Medulla oblongata (tissue), 1 donor: Measurements from ENCODE around the gene TTYH2.

Source experiments
- DNase-seq: peaks from one replicate; pipeline ENCODE4 v3.0.0-alpha.2; 2015; ENCODE audit errors: extremely low spot score

The TTYH2 gene

DNA sequence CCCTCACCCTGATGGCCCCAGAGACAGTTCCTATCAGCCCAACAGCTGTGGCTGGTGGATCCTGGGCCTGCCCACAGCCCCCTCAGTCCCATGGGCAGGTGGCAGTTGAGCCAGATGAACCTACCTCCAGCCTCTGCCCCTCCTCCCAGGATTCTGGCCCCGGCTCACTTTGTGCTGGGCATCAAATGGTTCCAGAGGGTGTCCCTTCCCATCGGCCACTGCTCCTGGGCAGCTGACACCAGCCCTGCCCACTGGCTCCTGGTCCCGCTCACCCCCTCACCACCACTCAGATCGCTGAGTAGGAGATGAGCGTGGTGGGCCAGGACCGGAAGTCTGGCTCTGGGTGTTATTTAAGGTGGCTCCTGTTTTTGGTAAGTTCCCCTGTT is 2.0 kb downstream of the TTYH2 start:
- DNase-seq, result peak; percentile 81

DNA sequence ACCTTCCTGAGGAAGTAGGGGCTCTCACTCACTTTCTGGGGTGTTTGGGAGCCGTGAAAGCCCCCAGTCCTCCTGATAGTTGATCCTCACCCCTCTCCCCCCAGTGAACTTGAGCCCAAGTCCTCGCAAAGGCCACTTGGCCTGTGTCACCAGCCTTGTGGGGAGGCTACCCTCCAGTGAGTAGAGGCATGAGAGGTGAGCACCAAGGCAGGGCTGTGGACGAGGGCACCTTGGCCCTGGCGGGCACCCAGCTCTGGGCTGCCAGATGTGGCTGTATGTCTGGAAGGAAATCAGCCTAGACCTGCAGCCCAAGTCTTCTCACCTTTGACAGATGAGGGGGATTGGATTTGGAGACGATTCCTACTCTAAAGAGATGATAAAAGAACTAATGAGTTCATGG is 3.1 kb downstream of the TTYH2 start:
- DNase-seq, result no peak

DNA sequence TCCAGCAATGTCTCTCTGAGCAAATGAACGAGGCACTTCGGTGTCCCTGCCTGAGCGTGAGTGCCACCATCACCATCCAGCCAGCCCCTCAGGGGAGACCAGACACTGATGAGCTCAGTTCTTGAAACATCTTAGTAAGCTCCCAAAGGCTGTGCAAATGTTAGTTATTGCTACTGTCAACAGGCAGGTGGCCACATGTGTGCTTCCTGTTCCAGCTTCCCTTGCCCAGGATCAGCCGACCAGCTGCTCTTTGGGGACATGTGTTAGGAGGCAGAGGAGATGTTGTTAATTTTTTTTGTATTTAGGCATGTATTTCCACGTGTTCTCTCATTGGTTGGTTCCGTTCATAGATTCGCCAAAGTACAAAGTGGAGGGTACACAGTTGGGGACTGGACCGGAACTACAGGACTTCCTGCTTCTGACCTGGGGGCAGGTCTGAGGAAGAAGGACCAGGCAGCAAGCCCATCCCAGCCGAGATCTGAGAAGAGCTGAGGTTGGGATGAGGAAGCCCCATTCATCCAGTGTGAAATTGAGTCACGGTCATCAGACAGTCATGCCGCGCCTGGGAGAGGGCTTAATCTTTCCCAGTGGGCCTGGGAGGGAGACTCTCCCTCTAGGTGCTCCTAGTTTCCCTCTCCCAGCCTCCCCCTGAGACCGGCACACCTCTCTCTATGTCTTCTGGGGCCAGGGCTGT is 3.8 kb downstream of the TTYH2 start:
- no peak for DNase-seq

DNA sequence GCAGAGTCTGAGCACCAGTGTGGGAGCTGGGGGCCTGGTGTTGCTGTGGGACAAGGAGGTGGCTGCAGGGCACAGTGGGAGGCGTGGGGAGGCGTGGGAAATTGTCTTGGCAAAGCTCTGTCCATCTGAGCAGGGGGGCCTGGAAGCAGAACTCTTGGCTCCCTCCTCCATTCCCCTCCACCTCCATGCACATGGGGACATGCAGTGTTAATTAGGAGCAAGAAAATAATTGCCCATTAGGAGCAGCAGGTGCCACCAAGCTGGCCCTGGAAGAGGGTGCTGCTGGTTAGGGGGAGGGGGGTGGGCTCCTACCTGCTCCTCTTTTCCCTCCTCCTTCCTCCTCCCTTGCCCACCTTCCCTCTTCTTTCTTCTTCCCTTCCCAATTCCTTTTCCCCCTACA is 4.5 kb downstream of the TTYH2 start:
- no peak for DNase-seq

DNA sequence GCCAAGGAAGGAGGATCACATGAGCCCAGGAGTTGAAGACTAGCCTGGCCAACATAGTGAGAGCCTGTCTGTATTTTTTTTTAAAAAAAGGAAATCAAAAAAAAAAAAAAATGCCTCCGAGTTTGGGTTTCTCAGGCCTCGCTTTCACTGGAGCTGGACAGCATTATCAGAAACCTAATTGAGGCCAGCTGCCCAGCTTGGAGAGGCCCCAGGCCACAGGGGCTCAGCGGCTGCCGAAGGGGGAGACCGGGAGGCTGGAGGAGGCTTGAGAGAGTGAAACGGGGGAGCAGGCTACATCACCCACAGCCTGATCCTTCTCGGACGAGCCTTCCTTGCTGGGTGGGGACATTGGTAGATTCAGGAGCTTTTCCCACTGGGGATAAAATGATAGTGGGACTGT is 5.1 kb downstream of the TTYH2 start:
- no peak for DNase-seq

DNA sequence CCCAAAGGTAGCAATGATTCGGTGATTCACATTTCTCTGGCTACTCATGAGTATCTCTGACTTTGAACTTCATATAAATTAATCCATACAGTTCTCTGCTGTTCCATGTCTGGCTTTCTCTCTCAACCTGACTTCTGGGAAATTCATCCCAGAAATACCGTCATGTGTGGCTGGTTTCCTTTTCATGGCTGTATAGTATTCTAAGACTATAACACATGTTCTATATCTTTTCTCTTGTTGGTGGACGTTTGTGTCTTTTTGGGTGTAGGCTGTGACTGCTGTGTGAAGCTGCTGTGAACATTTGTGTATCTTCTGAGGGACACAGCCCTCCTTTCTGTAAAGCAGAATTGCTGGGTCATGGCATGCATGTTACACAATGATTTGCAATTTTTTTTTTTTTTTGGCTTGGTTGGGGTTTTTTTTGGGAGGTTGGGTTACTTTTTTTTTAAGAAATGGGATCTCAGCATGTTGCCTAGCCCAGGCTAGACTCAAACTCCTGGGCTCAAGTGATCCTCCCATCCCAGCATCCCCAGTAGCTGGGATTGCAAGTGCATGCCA is 6.3 kb downstream of the TTYH2 start:
- DNase-seq, result no peak

DNA sequence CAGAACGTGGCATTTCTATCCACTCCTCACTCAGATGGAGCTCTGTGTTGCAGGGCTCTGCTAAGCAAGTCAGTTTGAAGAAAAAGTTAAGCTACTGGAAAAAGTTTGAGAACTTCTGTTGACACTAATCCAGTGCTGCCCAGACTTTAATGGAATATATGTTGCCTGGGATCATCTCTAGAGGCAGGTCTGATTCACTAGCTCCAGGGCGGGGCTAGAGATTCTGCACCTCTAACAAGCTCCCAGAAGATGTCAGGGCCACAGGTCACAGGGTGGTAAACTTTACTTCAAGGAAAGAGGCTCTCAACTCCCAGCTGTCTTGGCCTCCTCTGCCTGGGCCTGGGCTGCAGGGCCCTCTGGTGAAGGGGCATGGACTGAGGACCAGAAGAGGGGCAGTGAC is 6.8 kb downstream of the TTYH2 start:
- no peak for DNase-seq

DNA sequence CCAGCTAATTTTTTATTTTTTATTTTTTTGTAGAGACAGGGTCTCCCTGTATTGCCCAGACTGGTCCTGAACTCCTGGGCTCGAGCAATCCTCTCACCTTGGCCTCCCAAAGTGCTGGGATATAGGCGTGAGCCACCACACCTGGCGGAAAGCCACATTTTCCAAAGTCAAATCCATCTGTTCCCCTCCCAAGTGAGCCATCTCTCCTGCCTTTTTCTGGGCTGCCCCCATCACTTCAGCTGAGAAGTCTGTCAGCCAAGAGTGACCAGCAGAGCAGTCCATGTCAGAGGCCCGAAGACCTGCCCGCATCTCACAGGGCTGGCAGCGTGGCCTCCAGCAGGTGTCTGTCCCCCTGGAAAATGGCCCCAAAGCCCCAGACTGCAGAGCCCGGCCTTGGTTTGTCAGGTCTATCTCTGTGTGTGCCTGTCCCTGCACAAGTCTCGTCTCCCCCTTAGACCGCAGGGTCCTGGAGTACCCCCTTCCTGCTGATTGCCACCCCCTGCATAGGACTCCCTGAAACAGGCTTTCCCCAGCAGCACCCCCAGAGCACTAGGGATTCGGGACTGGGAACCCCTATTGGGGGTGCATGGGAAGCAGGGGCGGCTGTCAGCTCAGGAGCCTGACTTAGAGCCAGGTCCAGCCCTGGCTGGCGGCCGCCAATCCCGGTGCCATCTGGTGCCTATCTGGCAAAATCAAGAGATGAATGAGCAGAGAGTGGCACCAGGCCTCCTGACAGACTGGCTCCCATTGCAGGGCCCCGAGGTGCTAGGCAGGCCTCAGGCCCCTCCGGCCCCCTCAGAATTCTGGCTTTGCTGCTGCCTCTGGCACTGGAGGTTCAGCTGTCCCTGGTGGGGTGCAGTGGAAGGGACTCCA is 7.8 kb downstream of the TTYH2 start:
- DNase-seq, result no peak

DNA sequence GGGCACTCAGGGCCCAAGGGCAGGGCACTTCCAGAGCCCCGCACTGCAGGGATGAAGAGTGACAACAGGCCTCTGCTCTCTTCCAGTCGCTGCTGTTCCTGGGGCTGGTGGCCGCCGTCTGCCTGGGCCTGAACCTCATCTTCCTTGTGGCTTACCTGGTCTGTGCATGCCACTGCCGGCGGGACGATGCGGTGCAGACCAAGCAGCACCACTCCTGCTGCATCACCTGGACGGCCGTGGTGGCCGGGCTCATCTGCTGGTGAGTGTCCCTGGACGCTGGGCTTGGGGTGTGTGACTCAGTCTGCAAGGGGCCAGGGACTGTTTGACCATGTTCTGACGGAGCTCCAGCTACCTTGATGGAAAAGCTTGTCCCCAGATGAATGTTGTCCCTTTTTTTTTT is 9.0 kb downstream of the TTYH2 start:
- DNase-seq, result no peak

DNA sequence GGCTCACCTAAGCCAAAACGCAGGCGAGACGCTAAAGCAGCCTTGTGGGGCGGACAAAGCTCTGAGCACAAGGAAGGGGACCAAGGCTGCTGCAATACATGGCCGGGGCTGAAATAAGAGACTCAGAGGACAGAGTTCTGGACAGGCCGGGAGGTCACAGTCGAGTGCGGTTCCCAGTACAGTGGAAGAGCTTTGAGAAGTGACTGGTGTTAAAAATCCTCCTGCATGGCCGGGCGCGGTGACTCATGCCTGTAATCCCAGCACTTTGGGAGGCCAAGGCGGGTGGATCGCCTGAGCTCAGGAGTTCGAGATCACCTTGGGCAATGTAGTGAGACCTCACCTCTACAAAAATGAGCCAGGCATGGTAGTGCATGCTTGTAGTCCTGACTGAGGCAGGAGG is 10.5 kb downstream of the TTYH2 start:
- no peak for DNase-seq

DNA sequence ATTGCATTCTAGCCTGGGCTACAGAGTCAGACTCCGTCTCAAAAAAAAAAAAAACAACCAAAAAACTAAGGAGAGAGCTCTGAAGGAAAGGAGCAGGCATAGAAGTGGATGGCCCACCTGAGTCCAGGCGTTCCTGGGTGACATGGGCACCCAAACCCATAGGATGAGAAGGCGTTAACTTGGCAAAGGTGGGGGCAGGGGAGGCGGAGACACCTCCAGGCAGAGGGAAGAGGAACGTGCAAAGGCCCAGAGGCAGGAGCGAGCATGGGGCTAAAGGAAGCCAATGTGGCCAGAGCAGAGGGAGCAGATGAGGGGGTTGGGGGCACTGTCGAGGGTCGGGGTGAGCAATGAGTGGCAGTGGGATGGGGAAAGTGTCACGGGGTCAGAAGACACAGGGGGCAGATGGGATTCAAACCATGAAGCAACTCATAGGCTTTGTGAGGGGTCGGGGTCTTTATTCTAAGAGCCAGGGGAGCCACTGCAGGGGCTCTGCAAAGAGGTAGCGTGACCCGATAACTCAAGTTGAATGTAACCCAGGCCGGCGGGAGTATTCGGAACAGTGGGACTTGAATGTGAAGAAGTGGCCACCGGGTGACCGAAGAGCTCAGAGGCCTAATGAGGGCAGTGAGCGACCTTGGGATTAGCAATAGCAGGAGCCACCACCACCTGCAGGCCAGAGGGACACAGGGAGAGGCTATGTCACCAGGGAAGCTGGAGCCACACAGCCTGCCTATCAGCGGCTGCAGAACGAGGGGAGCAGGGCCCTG is 11.8 kb downstream of the TTYH2 start:
- DNase-seq, result no peak

DNA sequence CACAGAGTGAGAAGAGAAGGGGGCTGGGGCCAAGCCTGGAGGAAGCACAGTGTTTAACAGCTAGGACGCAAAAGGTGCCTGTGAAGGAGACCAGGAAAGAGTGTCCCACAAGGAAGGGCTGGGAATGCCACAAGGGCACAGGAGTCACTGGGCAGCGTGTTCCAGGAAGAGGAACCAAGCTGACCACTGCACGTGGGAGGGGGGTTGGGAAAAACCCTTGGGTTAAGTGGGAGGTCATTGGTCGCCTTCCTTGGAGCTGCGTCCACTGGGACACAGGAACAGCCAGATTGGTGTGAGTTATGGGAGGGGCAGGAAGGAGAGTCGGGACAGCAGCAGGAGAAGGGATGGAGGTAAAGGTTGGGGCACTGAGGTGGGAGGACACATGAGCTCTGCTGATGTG is 12.9 kb downstream of the TTYH2 start:
- no peak for DNase-seq

DNA sequence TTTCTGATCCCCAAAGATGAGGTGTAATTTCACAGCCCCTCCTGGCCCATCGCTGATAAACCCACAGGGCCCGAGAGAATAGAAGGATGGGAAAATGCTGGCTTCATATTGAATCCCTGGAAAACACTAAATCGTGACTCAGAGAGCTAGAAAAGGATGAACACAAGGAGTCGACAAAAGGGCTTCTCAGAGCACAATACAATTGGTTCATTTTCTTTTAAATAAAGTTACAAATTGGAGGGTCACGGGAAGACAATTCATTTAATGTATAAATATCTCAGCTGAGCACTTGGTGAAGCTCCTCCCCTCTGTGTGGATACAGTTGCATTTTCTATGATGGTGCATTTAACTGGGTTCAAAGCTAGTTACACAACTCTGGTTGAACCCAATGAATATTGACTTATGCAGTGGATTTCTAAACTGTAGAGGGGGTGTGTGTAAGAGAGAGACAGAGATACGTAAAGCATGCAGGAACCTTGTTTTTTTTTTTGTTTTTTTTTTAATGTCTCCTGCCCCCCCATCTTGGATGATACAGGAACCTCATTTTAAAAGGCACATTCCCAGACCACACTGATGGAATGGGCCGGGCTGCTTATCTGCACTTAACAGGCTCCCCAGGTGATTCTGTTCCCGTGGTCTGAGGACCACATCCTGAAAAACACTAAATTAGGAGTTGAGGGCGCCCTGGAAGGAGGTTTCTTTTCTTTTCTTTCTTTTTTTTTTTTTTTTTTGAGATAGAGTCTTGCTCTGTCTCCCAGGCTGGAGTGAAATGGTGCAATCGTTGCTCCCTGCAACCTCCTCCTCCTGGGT is 14.1 kb downstream of the TTYH2 start:
- DNase-seq, result no peak

DNA sequence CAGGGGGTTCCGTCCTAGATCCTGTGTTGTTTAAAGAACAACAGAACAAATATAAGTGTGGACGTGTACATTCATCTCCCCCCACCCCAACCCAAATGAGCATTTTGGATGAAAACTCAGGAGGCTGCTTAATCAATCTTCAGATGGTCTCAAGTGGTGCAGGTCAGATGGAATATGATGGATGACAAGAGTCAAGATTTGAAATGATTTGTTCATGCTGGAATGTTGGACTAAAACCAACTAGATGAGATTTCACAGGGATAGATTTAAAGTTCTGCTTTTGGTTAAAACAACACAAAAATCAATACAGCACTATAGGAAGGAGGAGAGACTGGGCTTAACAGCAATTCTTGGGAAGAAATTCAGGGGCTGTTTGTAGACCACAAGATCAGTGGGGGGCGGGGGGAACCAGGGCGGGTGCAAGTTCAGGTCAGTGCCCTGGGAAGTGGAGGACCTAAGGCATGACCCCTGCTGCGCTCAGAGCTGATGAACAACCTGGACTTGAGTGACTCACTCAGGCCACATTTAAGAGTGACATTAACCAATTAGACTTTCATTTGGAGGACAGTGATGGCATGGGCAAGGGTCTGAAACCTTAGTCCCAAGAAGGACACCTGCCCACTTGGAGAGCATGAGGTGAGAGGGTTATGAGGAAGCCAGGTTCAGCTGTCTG is 15.1 kb downstream of the TTYH2 start:
- DNase-seq, result no peak

DNA sequence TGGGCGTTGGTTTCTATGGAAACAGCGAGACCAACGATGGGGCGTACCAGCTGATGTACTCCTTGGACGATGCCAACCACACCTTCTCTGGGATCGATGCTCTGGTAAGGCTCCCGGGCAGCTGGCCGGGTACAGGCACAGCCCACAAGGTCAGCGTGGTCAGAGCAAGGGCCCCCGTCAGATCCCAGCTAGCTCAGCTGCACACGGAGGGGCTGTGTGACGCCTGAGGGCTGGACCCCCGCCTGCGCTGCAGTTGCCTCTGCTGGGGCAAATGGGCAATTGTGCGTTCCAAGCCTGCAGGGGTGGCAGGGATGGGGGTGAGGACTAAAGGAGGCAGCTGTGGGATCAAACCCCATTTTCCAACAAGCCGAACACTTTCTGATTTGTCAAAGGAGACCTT is 17.5 kb downstream of the TTYH2 start:
- DNase-seq, result no peak

DNA sequence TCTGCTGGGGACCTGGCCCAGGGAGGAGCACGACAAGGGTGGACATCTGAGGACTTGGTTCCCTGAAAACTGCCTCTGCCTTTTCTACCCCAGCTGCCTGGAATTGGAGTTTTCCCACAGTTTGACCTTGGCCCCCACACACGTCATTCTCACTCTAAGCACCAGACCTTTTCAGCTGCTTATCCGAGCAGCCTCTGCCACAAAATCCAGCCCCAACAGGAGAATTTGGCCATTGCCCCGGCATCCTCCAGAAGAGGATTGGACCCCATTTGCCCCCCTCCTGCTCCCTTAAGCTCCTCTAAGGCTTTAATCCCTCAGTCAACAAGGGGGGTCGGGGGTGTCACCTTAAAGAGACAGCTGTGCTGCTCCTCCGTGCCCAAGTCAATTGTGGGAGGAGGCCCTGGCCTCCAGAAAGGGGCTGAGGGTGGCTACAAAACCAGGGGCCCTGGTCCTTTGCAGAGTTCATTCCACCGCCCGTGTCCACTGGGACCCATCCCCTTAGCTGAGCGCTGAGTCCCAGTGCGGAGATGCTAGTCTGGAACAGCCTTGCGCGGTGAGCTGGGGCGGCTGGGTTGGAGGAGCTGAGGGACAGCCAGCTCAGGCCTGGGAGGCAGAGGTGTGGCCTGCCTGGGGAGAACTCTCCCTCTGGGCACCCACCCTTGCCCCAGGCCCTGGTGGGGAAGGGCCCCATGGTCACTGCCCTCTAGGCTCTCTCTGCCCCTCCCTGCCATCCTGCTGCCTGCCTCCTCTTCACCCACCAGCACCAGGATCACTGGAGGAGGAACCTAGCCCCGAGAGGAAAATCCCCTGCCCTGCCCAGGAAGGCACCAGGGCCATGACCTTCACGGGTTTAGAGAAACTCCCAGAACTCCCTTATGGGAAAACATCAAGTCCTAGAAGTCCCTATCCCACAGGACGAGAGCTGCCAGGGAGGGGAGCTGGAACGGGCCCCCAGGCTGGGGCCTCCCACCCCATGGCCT is 18.8 kb downstream of the TTYH2 start:
- DNase-seq, result no peak

DNA sequence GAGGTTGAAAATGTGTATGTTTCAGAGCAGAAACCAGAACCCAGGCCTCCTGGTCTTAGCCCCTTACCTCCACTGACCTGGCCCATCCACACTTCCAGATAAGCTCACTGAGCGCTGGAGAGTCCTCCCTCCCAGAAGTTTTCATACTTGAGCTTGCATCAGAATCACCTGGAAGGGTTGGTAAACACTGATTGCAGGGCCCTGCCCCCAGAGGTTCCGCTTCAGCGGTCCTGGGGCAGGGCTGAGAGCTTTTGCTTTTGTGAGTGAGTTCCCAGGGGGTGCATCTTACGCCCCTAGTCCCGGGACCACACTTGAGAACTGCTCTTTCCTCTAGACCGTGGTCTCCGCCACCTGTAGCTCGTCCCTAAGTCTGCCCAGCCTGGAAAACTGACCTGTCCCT is 20.6 kb downstream of the TTYH2 start:
- DNase-seq, result no peak

DNA sequence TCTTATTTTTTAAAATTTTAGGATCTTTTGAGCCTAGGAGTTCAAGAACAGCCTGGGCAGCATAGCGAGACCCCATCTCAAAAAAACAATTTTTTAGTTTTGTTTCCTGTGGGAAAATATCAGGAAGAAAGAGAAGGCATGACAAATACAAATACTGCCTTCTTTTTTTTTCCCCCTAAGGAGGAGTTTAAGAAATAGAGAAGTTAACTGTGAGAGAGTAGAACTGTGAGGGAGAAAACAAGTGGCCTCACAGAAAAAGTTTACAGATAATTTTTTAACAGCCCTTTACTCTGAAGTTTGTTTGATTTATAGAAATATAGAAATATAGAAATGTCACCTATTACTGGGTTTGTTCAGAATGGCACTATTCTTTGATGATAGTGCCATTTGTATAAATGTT is 21.1 kb downstream of the TTYH2 start:
- DNase-seq, result no peak

DNA sequence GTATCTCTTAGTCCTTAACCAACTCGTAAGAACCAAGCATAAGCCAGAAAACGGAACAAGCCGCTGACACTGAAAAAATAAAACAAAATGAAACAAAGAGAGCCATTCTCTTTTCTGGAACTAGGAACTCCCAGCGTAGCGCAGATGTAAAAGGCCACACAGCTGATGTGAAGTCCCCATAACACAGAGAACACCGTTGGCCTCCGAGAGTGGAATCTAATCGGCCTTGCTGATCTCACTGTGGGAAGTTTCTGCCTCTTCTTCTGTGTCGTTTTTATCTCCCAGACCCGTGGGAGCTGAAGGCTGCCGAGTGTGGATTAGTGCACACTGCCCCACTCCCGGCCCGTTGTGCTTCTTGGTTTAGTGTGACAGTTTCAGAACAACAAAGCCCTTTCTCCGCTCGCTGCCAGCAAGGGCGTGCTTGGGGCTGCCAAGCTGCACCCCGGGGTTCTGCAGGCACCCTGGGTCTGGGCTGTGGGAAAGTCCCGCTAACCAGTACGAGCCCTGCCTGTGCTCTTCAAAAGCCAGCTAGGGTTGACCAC is 21.7 kb downstream of the TTYH2 start:
- DNase-seq, result peak; percentile 93
